Immature natural killer cell (primary cell): ENCODE measurements around the gene APCS. TPM values are rescaled to one million over a fixed set of nuclear protein-coding genes. Genes with fewer than 3 reads are reported as not detected.

Experiments used
- DNase-seq, 3 donors: peaks; one replicate each; pipeline ENCODE4 v3.0.0; 2022; ENCODE audit warnings: mixed read lengths in 1 of 3
- H3K27ac Mint-ChIP-seq, 6 donors: one replicate each; pipeline ENCODE4 v1.8.0; 2020; ENCODE audit warnings: mixed read lengths in 6 of 6, mild to moderate bottlenecking in 5 of 6, inconsistent platforms in 4 of 6, moderate library complexity in 3 of 6
- H3K27me3 Mint-ChIP-seq, 3 donors: one replicate each; pipeline ENCODE4 v1.8.0; 2020 to 2021; ENCODE audit warnings: low read depth in 3 of 3, mild to moderate bottlenecking in 3 of 3, mixed read lengths in 3 of 3, moderate library complexity in 3 of 3, inconsistent platforms in 1 of 3
- H3K36me3 Mint-ChIP-seq, 3 donors: one replicate each; pipeline ENCODE4 v1.8.0; 2020; ENCODE audit warnings: mixed read lengths in 3 of 3, inconsistent platforms in 2 of 3, mild to moderate bottlenecking in 2 of 3
- H3K4me1 Mint-ChIP-seq, 2 donors: one replicate each; pipeline ENCODE4 v1.8.0; 2020; ENCODE audit warnings: inconsistent platforms in 2 of 2, mild to moderate bottlenecking in 2 of 2, mixed read lengths in 2 of 2, moderate library complexity in 1 of 2
- H3K4me3 Mint-ChIP-seq, 5 donors: one replicate each; pipeline ENCODE4 v1.8.0; 2020; ENCODE audit warnings: mild to moderate bottlenecking in 5 of 5, mixed read lengths in 5 of 5, inconsistent platforms in 3 of 5, moderate library complexity in 3 of 5
- H3K9me3 Mint-ChIP-seq, 6 donors: one replicate each; pipeline ENCODE4 v1.8.0; 2020; ENCODE audit warnings: mild to moderate bottlenecking in 6 of 6, mixed read lengths in 6 of 6, inconsistent platforms in 4 of 6, moderate library complexity in 3 of 6
- polyA plus RNA-seq, 3 donors: library from polyadenylated mRNA; unstranded; fragments of 300-500 nt; fragmentation: Illumina TruSeq; gene quantifications; one replicate each; pipeline ENCODE4 v1.2.3, GENCODE V29; 2021

Gene APCS, protein sequence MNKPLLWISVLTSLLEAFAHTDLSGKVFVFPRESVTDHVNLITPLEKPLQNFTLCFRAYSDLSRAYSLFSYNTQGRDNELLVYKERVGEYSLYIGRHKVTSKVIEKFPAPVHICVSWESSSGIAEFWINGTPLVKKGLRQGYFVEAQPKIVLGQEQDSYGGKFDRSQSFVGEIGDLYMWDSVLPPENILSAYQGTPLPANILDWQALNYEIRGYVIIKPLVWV
- not detected for polyA plus RNA-seq

DNA sequence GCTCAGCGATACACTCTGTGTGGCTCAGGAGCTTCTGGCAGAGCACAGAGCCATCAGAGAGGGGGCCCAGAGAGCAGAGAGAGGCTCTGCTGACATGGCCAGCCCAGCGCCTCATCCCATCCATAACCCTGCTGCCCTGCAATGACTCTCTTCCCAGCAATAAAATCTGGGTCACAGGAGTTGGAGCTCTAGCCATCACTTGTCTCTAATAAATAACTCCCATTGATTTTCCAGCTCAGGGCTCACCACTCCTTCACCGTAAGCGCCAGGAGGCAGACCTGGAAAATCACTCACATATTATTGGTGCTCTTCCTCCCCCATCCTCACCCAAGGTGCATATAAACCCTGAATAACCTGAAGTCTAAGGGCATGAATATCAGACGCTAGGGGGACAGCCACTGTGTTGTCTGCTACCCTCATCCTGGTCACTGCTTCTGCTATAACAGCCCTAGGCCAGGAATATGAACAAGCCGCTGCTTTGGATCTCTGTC is at the start of gene APCS:
APCS (plus strand) TSS at position 366 of the 491 bp plus-strand sequence; CDS start at position 462, 96 bp downstream.
- peaks cover 2 to 9% (median 9%) of the 10 kb centered on the region in 3 donors for H3K27me3 Mint-ChIP-seq
- H3K4me1 Mint-ChIP-seq = no peaks in the 10 kb centered on the region

DNA sequence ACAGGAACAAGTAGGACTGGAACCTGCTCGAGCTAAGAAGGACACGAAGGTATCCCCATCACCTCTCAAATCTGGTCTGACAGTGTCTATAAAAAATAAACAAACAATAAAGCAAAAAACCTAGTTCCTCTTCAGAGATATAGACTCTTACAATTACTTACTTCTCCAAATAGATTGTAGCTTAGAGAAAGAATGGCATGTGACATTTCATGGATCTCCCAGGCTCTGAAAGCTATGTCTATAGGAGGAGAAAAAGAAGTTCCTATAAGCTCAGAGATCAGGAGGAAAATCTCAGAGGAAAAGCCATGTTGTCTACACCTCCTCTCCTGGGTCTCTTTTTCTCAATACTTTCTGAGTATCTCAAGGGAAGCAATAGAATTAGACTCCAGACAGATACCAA is 39.5 kb upstream of the APCS start:
- H3K4me3 Mint-ChIP-seq = no peak overlapping the region
- peaks cover 0 to 14% (median 11%) of the 10 kb centered on the region in 3 donors for H3K27me3 Mint-ChIP-seq
- H3K27ac Mint-ChIP-seq = no peak overlapping the region
- H3K4me1 Mint-ChIP-seq = no peaks in the 10 kb centered on the region
- DNase-seq = no peak
- H3K9me3 Mint-ChIP-seq = no peaks in the 10 kb centered on the region
- no peaks in the 10 kb centered on the region for H3K36me3 Mint-ChIP-seq

More for the DNA sequence above, at the start of gene APCS:
- H3K9me3 Mint-ChIP-seq = peaks cover 0 to 1% (median 0%) of the 10 kb centered on the region in 6 donors
- H3K27ac Mint-ChIP-seq = no peak within 1 kb of the TSS
- no peak within 1 kb of the TSS for H3K4me3 Mint-ChIP-seq
- H3K36me3 Mint-ChIP-seq = no peaks in the 10 kb centered on the region
- no peak for DNase-seq

DNA sequence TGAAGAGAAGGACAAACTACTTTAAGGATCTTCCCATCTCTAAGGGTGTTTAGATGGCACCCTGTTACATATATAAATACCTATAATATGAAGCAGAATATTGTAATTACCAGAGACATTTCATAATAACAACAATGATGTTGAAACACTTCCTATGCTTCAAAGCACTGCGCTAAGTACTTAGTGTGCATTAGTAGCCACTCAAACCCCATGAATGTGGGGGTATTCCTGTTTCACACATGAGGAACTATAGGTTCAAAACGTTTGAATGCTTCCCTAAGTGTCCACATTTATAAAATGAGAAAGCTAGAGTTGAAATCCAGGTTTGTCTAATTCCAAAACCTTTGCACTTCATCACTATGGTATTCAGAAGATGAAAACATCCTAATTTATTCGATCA is 33.4 kb upstream of the APCS start:
- Mint-ChIP-seq H3K4me1 (no peaks in the 10 kb centered on the region), H3K4me3 (no peak overlapping the region), H3K27ac (no peak overlapping the region), H3K9me3 (no peaks in the 10 kb centered on the region), H3K27me3 (peaks cover 4 to 19% (median 9%) of the 10 kb centered on the region in 3 donors), H3K36me3 (no peaks in the 10 kb centered on the region)
- no peak for DNase-seq

DNA sequence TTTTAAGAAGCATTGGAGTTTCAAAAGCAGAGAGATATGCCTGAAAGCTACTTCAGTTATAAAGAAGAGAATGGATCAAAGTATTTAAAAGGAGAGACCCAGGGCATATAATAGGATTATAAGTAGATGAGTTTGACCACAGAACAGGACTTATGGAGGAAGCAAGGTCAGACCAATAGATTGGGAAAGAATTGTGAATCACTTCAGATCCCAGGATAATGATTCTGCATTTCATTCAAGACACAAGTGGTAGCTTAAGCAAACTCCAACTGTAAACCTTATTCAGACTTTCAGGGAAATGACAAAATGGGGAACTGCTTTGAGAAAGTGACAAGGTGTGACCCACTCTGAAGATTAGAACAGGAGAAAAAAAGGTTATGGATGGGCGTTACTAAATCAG is 32.9 kb upstream of the APCS start:
- Mint-ChIP-seq H3K4me3 (no peak overlapping the region), H3K4me1 (no peaks in the 10 kb centered on the region), H3K27ac (no peak overlapping the region), H3K27me3 (peaks cover 4 to 20% (median 9%) of the 10 kb centered on the region in 3 donors), H3K36me3 (no peaks in the 10 kb centered on the region), H3K9me3 (no peaks in the 10 kb centered on the region)
- no peak for DNase-seq

DNA sequence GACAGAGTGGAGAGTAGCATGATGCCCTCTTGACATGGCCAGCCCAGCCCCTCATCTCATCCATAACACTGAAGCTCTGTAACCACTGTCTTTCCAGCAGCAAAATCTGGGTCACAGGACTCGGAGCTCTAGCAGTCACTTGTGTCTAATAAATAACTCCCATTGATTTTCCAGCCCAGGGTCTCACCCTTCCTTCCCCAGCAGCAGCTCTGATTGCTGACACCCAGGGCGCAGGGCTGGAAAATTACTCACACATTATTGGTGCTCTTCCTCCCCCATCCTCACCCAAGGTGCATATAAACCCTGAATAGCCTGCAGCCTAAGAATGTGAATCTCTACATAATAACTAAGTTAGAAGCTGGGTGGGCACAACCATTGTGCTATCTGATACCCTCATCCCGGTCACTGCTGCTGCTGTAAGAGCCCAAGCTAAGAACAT is 30.7 kb upstream of the APCS start:
- DNase-seq = no peak
- H3K27me3 Mint-ChIP-seq = peaks cover 3 to 13% (median 6%) of the 10 kb centered on the region in 3 donors
- H3K4me1 Mint-ChIP-seq = no peaks in the 10 kb centered on the region
- no peak overlapping the region for H3K27ac Mint-ChIP-seq
- H3K4me3 Mint-ChIP-seq = no peak overlapping the region
- H3K9me3 Mint-ChIP-seq = peaks cover 0 to under 1% (median 0%) of the 10 kb centered on the region in 6 donors
- no peaks in the 10 kb centered on the region for H3K36me3 Mint-ChIP-seq

DNA sequence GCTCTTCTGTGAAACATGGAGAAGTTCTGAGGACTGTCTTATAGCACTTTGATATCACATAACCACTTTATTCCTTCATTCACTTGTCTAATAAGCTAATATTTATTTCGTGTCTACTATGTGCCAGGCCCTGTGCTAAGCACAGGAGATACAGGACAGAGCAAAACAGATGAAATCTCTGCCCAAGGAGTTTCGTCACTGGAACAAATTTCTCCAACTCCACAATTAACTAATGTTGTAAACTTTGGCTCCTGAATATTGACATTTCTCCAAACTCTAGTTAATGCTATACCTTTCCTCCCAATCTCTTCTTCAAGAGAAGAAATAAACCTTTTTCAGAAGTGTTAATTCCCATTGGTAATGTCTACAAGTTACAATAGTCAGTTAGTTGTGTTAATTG is 27.0 kb upstream of the APCS start:
- no peaks in the 10 kb centered on the region for H3K4me1 Mint-ChIP-seq
- no peak overlapping the region for H3K27ac Mint-ChIP-seq
- H3K9me3 Mint-ChIP-seq = peaks cover 0 to 1% (median 0%) of the 10 kb centered on the region in 6 donors
- no peak for DNase-seq
- no peaks in the 10 kb centered on the region for H3K36me3 Mint-ChIP-seq
- no peak overlapping the region for H3K4me3 Mint-ChIP-seq
- peaks cover 3 to 14% (median 6%) of the 10 kb centered on the region in 3 donors for H3K27me3 Mint-ChIP-seq

DNA sequence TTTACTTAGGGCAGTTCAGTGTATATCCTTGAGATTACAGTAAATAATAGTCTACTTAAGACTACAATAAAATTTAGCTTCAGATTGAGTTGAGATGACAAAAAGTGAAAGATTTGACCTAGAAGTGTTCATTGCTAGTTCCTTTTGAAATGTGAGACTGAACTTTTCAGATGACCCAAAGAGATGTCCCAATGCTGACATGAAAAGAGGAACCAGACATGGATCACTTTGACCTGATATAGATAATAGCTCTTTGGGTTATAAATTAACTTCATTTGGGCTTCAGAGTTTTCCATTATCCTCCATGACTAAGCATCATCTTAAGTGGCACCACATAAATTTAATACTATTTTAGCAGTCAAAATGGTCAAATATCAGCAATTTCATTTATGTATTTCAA is 26.1 kb upstream of the APCS start:
- peaks cover 3 to 18% (median 7%) of the 10 kb centered on the region in 3 donors for H3K27me3 Mint-ChIP-seq
- H3K27ac Mint-ChIP-seq = no peak overlapping the region
- H3K4me1 Mint-ChIP-seq = no peaks in the 10 kb centered on the region
- no peak for DNase-seq
- H3K9me3 Mint-ChIP-seq = peaks cover 0 to 1% (median 0%) of the 10 kb centered on the region in 6 donors
- no peak overlapping the region for H3K4me3 Mint-ChIP-seq
- H3K36me3 Mint-ChIP-seq = no peaks in the 10 kb centered on the region

DNA sequence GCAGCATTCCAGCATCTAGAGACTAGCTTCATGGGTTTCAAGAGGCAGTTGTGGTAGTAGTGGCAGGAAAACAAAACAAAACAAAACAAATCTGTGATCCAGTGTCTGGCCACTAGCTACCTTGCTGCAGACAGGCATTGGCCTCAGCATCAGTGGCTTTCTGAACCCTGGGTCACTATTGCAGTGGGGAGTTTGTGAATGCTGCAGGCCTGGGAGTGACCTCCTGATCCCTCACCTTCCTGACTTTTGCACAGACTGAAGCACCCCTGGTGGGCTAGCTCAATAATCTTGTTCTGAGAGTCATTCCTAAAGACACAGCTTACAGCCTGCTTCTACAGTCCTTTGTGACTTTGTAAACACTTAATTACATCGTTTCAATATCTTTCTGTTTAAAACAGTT is 24.9 kb upstream of the APCS start:
- H3K9me3 Mint-ChIP-seq = peaks cover 0 to 1% (median 0%) of the 10 kb centered on the region in 6 donors
- no peaks in the 10 kb centered on the region for H3K4me1 Mint-ChIP-seq
- H3K36me3 Mint-ChIP-seq = no peaks in the 10 kb centered on the region

DNA sequence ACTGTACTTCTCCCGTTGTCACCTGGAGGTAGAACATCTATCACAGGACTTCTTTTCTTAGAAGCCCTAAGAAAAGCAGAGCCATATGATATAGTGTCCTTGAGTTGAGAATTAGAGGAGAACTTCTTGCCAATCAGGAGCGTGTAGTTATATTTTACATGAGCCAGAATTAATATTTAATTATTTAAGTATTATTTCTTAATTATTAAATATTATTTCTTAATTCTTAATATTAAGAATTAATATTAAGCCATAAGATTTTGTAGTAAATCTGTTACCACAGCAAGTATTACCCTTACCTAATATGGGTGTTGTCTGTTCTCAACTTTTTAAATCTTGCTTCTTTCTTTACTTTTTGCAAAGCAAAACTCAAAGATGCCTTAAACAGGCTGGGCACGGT is 10.2 kb upstream of the APCS start:
- H3K27me3 Mint-ChIP-seq = peaks cover 2 to 18% (median 10%) of the 10 kb centered on the region in 3 donors
- peaks cover 0 to 3% (median 0%) of the 10 kb centered on the region in 6 donors for H3K9me3 Mint-ChIP-seq
- H3K36me3 Mint-ChIP-seq = no peaks in the 10 kb centered on the region
- no peaks in the 10 kb centered on the region for H3K4me1 Mint-ChIP-seq
- H3K4me3 Mint-ChIP-seq = no peak overlapping the region
- no peak overlapping the region for H3K27ac Mint-ChIP-seq
- no peak for DNase-seq

More for the DNA sequence above, 24.9 kb upstream of the APCS start:
- no peak overlapping the region for H3K4me3 Mint-ChIP-seq
- H3K27ac Mint-ChIP-seq = no peak overlapping the region
- DNase-seq = no peak
- peaks cover 3 to 18% (median 3%) of the 10 kb centered on the region in 3 donors for H3K27me3 Mint-ChIP-seq

DNA sequence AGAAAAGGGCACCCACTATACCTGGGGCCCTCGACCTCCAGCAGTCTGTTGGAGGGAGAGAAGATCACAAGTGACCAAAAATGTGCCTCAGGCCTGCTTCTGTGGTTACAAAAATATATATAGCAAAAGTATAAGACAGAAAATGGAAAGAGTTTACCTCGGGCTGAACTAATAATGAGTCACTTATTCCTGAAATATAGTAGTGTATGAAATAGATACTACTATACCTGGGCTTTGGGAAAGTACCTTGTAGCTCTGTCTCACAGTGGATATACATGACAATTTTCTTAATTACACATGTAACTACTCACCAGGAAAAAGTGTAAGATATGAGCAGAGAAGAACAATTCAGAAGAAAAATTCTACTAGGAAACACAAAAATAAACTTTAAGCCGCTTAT is 7.3 kb upstream of the APCS start:
- Mint-ChIP-seq H3K9me3 (peaks cover 0 to 3% (median 0%) of the 10 kb centered on the region in 6 donors), H3K4me1 (no peaks in the 10 kb centered on the region), H3K4me3 (no peak overlapping the region), H3K27ac (no peak overlapping the region), H3K36me3 (no peaks in the 10 kb centered on the region), H3K27me3 (peaks cover 2 to 21% (median 14%) of the 10 kb centered on the region in 3 donors)
- DNase-seq = no peak

DNA sequence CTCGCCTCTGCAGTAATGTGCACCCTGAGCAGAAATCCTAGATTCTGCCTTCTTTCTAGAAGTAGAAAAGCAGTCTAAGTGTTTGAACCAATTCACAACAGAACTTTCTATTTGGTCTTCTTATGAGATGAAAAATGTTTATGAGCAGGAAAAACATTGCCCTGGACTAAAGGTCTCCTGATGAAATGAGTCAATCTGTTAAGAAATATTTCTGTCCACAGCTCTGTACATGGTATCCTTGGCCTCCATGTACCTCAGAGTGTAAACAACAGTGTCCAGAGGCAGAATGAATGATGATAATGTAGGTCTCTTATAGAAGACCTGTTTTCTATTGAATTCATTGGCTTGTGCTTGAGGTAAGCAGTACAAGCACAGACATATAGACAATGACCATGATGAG is 6.2 kb upstream of the APCS start:
- DNase-seq = no peak
- H3K36me3 Mint-ChIP-seq = no peaks in the 10 kb centered on the region
- peaks cover 0 to 3% (median 0%) of the 10 kb centered on the region in 6 donors for H3K9me3 Mint-ChIP-seq
- H3K27ac Mint-ChIP-seq = no peak overlapping the region
- H3K4me3 Mint-ChIP-seq = no peak overlapping the region
- H3K27me3 Mint-ChIP-seq = peaks cover 2 to 19% (median 13%) of the 10 kb centered on the region in 3 donors
- H3K4me1 Mint-ChIP-seq = no peaks in the 10 kb centered on the region

DNA sequence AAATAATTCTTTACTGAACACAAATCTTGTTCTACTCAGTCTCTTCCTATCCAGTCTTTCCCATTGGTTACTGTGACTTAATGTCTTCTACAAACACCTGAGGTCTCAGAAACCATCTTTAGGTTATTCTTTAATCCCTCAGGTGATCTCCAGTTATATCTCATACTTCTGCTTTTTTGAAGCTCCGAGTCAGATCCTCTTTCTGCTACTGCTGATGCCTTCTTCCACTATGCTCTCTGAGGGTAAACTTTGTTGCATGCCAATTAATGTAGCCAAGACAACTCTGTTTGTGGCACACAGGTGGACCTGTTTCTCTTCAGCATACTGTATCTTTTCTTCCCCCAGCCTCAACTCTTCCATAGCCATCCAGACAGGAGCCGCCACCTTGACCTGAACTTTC is 3.1 kb upstream of the APCS start:
- Mint-ChIP-seq H3K9me3 (peaks cover 0 to 1% (median 0%) of the 10 kb centered on the region in 6 donors), H3K4me3 (no peak overlapping the region), H3K27ac (no peak overlapping the region), H3K36me3 (no peaks in the 10 kb centered on the region), H3K27me3 (peaks cover 4 to 13% (median 12%) of the 10 kb centered on the region in 3 donors), H3K4me1 (no peaks in the 10 kb centered on the region)
- DNase-seq = no peak

DNA sequence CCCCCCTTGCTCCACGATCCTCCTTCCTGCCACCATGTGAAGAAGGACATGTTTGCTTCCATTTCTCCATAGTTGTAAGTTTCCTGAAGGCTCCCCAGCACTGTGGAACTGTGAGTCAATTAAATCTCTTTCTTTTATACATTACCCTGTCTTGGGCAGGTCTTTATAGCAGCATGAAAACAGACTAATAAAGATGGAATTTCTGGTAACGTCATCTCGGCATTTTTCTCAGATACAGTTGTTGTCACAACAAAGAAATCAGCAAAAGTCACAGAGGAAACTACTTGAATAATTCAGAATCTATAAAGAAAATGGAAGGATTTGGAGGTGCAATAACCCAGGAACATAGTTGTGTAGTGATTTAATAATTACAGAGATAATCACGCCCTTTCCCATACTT is 4.4 kb downstream of the APCS start:
- Mint-ChIP-seq H3K27me3 (peaks cover 0 to 3% (median 1%) of the 10 kb centered on the region in 3 donors), H3K4me3 (no peak overlapping the region), H3K4me1 (no peaks in the 10 kb centered on the region), H3K27ac (no peak overlapping the region), H3K9me3 (peaks cover 0 to 1% (median 0%) of the 10 kb centered on the region in 6 donors), H3K36me3 (no peaks in the 10 kb centered on the region)
- no peak for DNase-seq

DNA sequence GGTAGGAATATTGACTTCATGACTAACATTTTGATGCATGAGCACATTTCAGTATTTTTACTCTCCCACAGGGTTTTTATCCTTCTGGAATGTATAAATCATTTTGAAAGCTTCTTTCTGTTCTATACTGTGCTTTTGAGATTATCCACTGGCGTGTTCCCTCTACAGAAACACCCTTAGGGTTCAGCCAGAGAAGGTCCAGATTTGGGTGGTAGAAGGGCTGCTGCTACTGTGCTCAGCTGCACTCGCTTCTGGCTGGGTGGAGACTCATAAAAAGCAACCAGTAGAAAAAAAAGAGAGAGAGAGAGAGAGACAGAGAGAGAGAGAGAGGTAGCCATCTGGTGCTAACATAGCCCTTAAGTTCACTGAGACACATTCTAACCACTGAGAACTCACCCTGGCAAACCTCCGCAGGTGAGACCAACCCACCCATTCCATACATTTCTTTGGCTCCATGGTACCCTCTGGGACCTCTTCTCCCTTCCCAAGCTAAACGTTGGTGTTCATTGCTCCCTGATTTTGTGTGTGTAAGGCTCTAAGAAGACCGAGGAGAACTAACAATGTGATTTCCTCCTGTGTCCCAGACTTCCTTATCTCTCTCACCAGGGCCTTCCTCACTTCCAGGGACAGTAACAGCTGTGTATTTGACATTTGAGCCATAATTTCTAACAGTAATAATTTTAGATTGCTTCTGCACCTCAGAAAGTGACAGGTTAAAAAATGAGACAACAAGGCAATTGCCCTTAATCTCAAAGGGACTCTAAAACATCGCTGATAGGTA is 7.2 kb downstream of the APCS start:
- Mint-ChIP-seq H3K27ac (no peak overlapping the region), H3K4me1 (no peaks in the 10 kb centered on the region), H3K4me3 (no peak overlapping the region), H3K27me3 (peaks cover 3 to 6% (median 6%) of the 10 kb centered on the region in 3 donors), H3K36me3 (no peaks in the 10 kb centered on the region), H3K9me3 (no peaks in the 10 kb centered on the region)
- DNase-seq = no peak
